HepG2 (cell line): Measurements from ENCODE around the gene ANXA9. TPM values are rescaled to one million over a fixed set of nuclear protein-coding genes. Genes with fewer than 3 reads are reported as not detected.

Experiments
- ARID5B ChIP-seq: IDR thresholded peaks from 2 replicates; pipeline ENCODE4 v1.4.0; 2020; ENCODE audit warnings: mild to moderate bottlenecking, missing genetic modification reagents
- BCLAF1 ChIP-seq: fragments of 450-650 bp; IDR thresholded peaks from 2 replicates; pipeline ENCODE4 v1.6.1; 2017; ENCODE audit warnings: mild to moderate bottlenecking
- CAMTA2 ChIP-seq: sonication (generic); formaldehyde crosslinking; IDR thresholded peaks from 2 replicates; pipeline ENCODE4 v1.4.0; 2020; ENCODE audit warnings: mild to moderate bottlenecking, missing genetic modification reagents, borderline replicate concordance
- NFAT5 ChIP-seq: sonication (generic); formaldehyde crosslinking; IDR thresholded peaks from 2 replicates; pipeline ENCODE4 v1.4.0; 2020; ENCODE audit warnings: missing genetic modification reagents
- NFIC ChIP-seq: IDR thresholded peaks from 2 replicates; pipeline ENCODE4 v1.6.1; 2012; ENCODE audit warnings: mild to moderate bottlenecking, low read length, inconsistent platforms
- RBM22 ChIP-seq: fragments of 200-400 bp; formaldehyde crosslinking; optimal IDR thresholded peaks from 2 replicates; pipeline ENCODE3; 2017; ENCODE audit warnings: mild to moderate bottlenecking, low read length, moderate library complexity
- RBM39 ChIP-seq: fragments of 200-400 bp; formaldehyde crosslinking; IDR thresholded peaks from one replicate; pipeline ENCODE4 v1.6.1; 2018; ENCODE audit warnings: antibody characterized with exemption, mild to moderate bottlenecking, low read depth, low read length; ENCODE audit not compliant: poor library complexity, severe bottlenecking
- RNF2 ChIP-seq: fragments of 450-650 bp; conservative IDR thresholded peaks from 2 replicates; pipeline ENCODE4 v1.6.1; 2016; ENCODE audit warnings: low read depth
- SIN3A ChIP-seq: IDR thresholded peaks from 2 replicates; pipeline ENCODE4 v1.6.1; 2011; ENCODE audit warnings: low read depth, mild to moderate bottlenecking, control low read depth, low read length, borderline replicate concordance
- SMAD3 ChIP-seq: sonication (generic); formaldehyde crosslinking; IDR thresholded peaks from 2 replicates; pipeline ENCODE4 v1.4.0; 2020; ENCODE audit warnings: missing genetic modification reagents
- SP2 ChIP-seq: sonication (generic); formaldehyde crosslinking; IDR thresholded peaks from 2 replicates; pipeline ENCODE4 v1.5.1; 2020; ENCODE audit warnings: mild to moderate bottlenecking, missing genetic modification reagents
- ZC3H4 ChIP-seq: sonication (generic); formaldehyde crosslinking; IDR thresholded peaks from 2 replicates; pipeline ENCODE4 v1.4.0; 2020; ENCODE audit warnings: missing genetic modification reagents, borderline replicate concordance
- ZFP37 ChIP-seq: sonication (generic); formaldehyde crosslinking; IDR thresholded peaks from 2 replicates; pipeline ENCODE4 v1.4.0; 2020; ENCODE audit warnings: missing genetic modification reagents, borderline replicate concordance
- ZNF430 ChIP-seq: sonication (generic); formaldehyde crosslinking; IDR thresholded peaks from 2 replicates; pipeline ENCODE4 v1.9.0; 2021; ENCODE audit warnings: mild to moderate bottlenecking, missing genetic modification reagents
- ZNF501 ChIP-seq: sonication (generic); formaldehyde crosslinking; IDR thresholded peaks from 2 replicates; pipeline ENCODE4 v1.5.1; 2020; ENCODE audit warnings: mild to moderate bottlenecking, moderate library complexity, missing genetic modification reagents
- ZNF629 ChIP-seq: sonication (generic); formaldehyde crosslinking; conservative IDR thresholded peaks from 2 replicates; pipeline ENCODE4 v1.5.0; 2020; ENCODE audit warnings: missing genetic modification reagents
- ZNF839 ChIP-seq: sonication (generic); formaldehyde crosslinking; IDR thresholded peaks from 2 replicates; pipeline ENCODE4 v1.4.0; 2020; ENCODE audit warnings: missing genetic modification reagents, mild to moderate bottlenecking, borderline replicate concordance
- polyA plus RNA-seq, 8 experiments: library from polyadenylated mRNA; depleted of rRNA in 3 of 8; stranded (reverse) in 7 of 8; unstranded in 1 of 8; fragments of >200 nt; fragmentation: Illumina TruSeq in 4 of 8; extraction: Trizol in 4 of 8; gene quantifications; 2 replicates each; pipeline versions ENCODE4 v1.2.1 to v1.2.3, GENCODE V29; 2011 to 2016; ENCODE audit warnings: low read depth in 4 of 8, missing spikeins in 1 of 8, mixed read lengths in 1 of 8; ENCODE audit not compliant: insufficient read depth in 1 of 8
- total RNA-seq, 5 experiments: library from RNA; depleted of rRNA; stranded (reverse); fragments of >200 nt; fragmentation: Illumina TruSeq; extraction: Trizol; gene quantifications; 2 replicates each; pipeline ENCODE4 v1.2.3, GENCODE V29; 2016; ENCODE audit warnings: low read depth in 1 of 5

Gene ANXA9
- total and polyA plus RNA-seq, 2 of the 13 experiments (the other 11 are each of a cell fraction or from before 2014, with no cell fraction given), result 13.3 to 23.9 TPM

GRCh38 chr1:150973258-150973835, 8.7 kb upstream of the ANXA9 start (continued):
- no peak for TF ChIP-seq NFAT5 (CRISPR knock-in tag)
- no peak for TF ChIP-seq NFIC
- TF ChIP-seq SMAD3 (CRISPR knock-in tag), result 0 out of 2 replicates have a peak, but pooled peaks have one; percentile 7
- no peak for TF ChIP-seq ZC3H4
- TF ChIP-seq RBM22, result peak; percentile 52
- TF ChIP-seq BCLAF1, result no peak
- 0 out of 2 replicates have a peak, but pooled peaks have one; percentile 51 for TF ChIP-seq ZNF430
- no peak for TF ChIP-seq RBM39
- TF ChIP-seq ZNF629 (CRISPR knock-in tag), result no peak
- TF ChIP-seq ZNF839 (CRISPR knock-in tag), result no peak
- TF ChIP-seq ZNF501 (CRISPR knock-in tag), result no peak
- 0 out of 2 replicates have a peak, but pooled peaks have one; percentile 10 for TF ChIP-seq ARID5B
- no peak for TF ChIP-seq ZFP37 (CRISPR knock-in tag)
- no peak for TF ChIP-seq RNF2
- no peak for TF ChIP-seq SIN3A
- no peak for TF ChIP-seq SP2
- no peak for TF ChIP-seq CAMTA2 (CRISPR knock-in tag)
